SIG-M5 treated with dmso at 0.1 percent for 504 hours (cell line): ENCODE results near the gene CD1C.
A peak's percentile ranks its signal among the peaks of the same experiment; 100 is the strongest.
"Not testable (repeated sequence)": the region's sequence is repeated elsewhere in the genome, so short reads cannot be mapped to it uniquely, and the experiment has no call there.

Experiments
- DNase-seq: peaks from one replicate; lab custom pipeline; 2025; ENCODE audit not compliant: unreplicated experiment; lab: John Stamatoyannopoulos, UW

The CD1C gene

GRCh38 chr1:158289811-158290210 lies at the start of gene CD1C:
TSS of gene CD1C (plus strand) at chr1:158289923. CDS start at chr1:158290065, 142 bp downstream.
- no peak for DNase-seq

- peak; percentile 12 for DNase-seq
These were observed 43.1 kb upstream of the CD1C start for GRCh38 chr1:158246650-158247049.

- DNase-seq = peak; percentile 92
These were observed 41.6 kb upstream of the CD1C start for GRCh38 chr1:158248118-158248517.

- DNase-seq = peak; percentile 60
These were observed 41.0 kb upstream of the CD1C start for GRCh38 chr1:158248771-158249170.

- no peak for DNase-seq
These were observed 40.1 kb upstream of the CD1C start for GRCh38 chr1:158249646-158250045.

GRCh38 chr1:158251163-158251562 lies 38.6 kb upstream of the CD1C start:
- DNase-seq = peak; percentile 53

GRCh38 chr1:158255656-158256055 lies 34.1 kb upstream of the CD1C start:
- DNase-seq = no peak

GRCh38 chr1:158256747-158257146 lies 33.0 kb upstream of the CD1C start:
- not testable (repeated sequence) for DNase-seq

GRCh38 chr1:158257888-158258287 lies 31.8 kb upstream of the CD1C start:
- peak; percentile 35 for DNase-seq

GRCh38 chr1:158259117-158259516 lies 30.6 kb upstream of the CD1C start:
- no peak for DNase-seq

- peak; percentile 46 for DNase-seq
These were observed 17.0 kb upstream of the CD1C start for GRCh38 chr1:158272681-158273080.

- no peak for DNase-seq
These were observed 14.9 kb upstream of the CD1C start for GRCh38 chr1:158274797-158275196.

- not testable (repeated sequence) for DNase-seq
These were observed 7.3 kb upstream of the CD1C start for GRCh38 chr1:158282421-158282820.

GRCh38 chr1:158283965-158284364 lies 5.8 kb upstream of the CD1C start:
- DNase-seq = peak; percentile 73

GRCh38 chr1:158285756-158286241 lies 3.9 kb upstream of the CD1C start:
- peak; percentile 99 for DNase-seq

- no peak for DNase-seq
These were observed 3.2 kb upstream of the CD1C start for GRCh38 chr1:158286487-158286886.

- no peak for DNase-seq
These were observed 2.8 kb upstream of the CD1C start for GRCh38 chr1:158286941-158287346.

- DNase-seq = peak; percentile 13
These were observed 660 bp downstream of the CD1C start for GRCh38 chr1:158290321-158290844.

- no peak for DNase-seq
These were observed 6.1 kb downstream of the CD1C start for GRCh38 chr1:158295791-158296190.

- DNase-seq = no peak
These were observed 20.9 kb downstream of the CD1C start for GRCh38 chr1:158310623-158311022.

GRCh38 chr1:158311066-158311465 lies 21.3 kb downstream of the CD1C start:
- DNase-seq = no peak

- DNase-seq = no peak
These were observed 34.1 kb downstream of the CD1C start for GRCh38 chr1:158323866-158324265.

- no peak for DNase-seq
These were observed 34.7 kb downstream of the CD1C start for GRCh38 chr1:158324395-158324794.
